Vagina (tissue), 2 donors: Measurements from ENCODE around the gene TWF2.

Experiments used
- CTCF ChIP-seq, 3 experiments: fragments of 450-650 bp in 2 of 3; fragments of 200-600 bp in 1 of 3; sonication (generic) in 1 of 3; IDR thresholded peaks; one replicate each; pipeline ENCODE4 v1.5.1; 2017 to 2019; ENCODE audit warnings: antibody characterized with exemption in 3 of 3, mild to moderate bottlenecking in 2 of 3, moderate library complexity in 2 of 3
- POLR2A ChIP-seq, 2 donors: fragments of 450-650 bp; IDR thresholded peaks; one replicate each; pipeline ENCODE4 v1.6.1; 2017; ENCODE audit warnings: antibody characterized with exemption in 2 of 2, mild to moderate bottlenecking in 2 of 2, moderate library complexity in 2 of 2
- POLR2AphosphoS5 ChIP-seq, 2 donors: sonication (generic); formaldehyde crosslinking; IDR thresholded peaks; one replicate each; pipeline ENCODE4 v1.9.0; 2017; ENCODE audit warnings: antibody characterized with exemption in 2 of 2, mild to moderate bottlenecking in 2 of 2, low read depth in 1 of 2; ENCODE audit not compliant: insufficient read depth in 1 of 2

DNA sequence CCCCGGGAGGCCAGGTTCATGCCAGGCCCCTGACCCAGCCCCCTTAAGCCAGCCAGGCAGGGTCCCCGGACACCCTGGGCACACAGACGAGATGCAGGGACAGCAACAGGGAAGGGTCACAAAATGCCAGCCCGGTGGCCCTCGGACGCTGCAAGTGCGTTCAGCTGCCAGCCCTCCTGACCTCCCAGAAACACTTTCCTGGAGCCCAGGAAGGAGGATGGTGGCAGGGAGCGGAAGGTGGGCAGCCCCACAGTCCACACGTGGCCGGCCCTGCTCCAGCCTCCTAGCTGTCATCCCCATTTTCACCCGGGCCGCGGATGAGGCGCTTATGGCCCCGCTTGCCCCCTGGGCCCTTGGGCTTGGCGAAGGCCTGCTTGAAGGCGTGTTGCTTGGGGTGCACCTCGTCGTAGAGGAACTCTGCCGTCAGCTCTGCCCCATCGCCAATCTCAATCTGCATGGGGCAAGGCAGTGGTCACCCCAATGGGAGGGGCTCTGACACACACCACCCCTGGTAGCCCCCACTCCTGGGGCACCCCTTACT, 10.1 kb downstream of the TWF2 start:
- no peak for TF ChIP-seq CTCF (IDR thresholded peaks at IDR 0.05)
- no peak for TF ChIP-seq POLR2A (IDR thresholded peaks at IDR 0.05)
- no peak for TF ChIP-seq POLR2AphosphoS5 (IDR thresholded peaks at IDR 0.05; ENCODE audit: insufficient read depth in 1 of 2, low read depth in 1 of 2)
